Thoracic aorta (tissue), 2 donors: Measurements from ENCODE around the gene CRTAC1. TPM values are rescaled to one million over a fixed set of nuclear protein-coding genes. Genes with fewer than 3 reads are reported as not detected.
"Not testable (repeated sequence)": the region's sequence is repeated elsewhere in the genome, so short reads cannot be mapped to it uniquely, and the experiment has no call there.

Experiments used
- ATAC-seq: fragments of 150-250 bp; one replicate; pipeline ENCODE4 v1.8.0; 2017; ENCODE audit warnings: low read depth; ENCODE audit not compliant: insufficient number of reproducible peaks, low FRiP score
- DNase-seq: peaks from one replicate; pipeline ENCODE4 v3.0.0-alpha.2; 2020; ENCODE audit warnings: low spot score
- H3K27ac ChIP-seq, 2 donors: fragments of 200-600 bp; sonication (generic); 1 replicate in 1 of 2; 2 replicates in 1 of 2; pipeline ENCODE4 v1.5.1; 2016; ENCODE audit warnings: mild to moderate bottlenecking in 2 of 2, moderate library complexity in 2 of 2
- H3K27me3 ChIP-seq: fragments of 200-600 bp; sonication (generic); replicated peaks from 2 replicates; pipeline ENCODE4 v1.6.0; 2016; ENCODE audit warnings: mild to moderate bottlenecking; ENCODE audit not compliant: insufficient read depth
- H3K36me3 ChIP-seq: fragments of 200-600 bp; sonication (generic); one replicate; pipeline ENCODE4 v1.5.1; 2016
- H3K4me1 ChIP-seq, 2 donors: fragments of 200-600 bp; sonication (generic); 1 replicate in 1 of 2; 2 replicates in 1 of 2; pipeline versions ENCODE4 v1.5.1 to v1.6.0; 2016; ENCODE audit warnings: low read depth in 2 of 2, mild to moderate bottlenecking in 1 of 2; ENCODE audit not compliant: control insufficient read depth in 1 of 2
- H3K4me3 ChIP-seq: fragments of 200-600 bp; sonication (generic); 2 replicates; pipeline ENCODE4 v1.5.1; 2016; ENCODE audit warnings: mild to moderate bottlenecking
- H3K9me3 ChIP-seq: fragments of 200-600 bp; sonication (generic); 2 replicates; pipeline ENCODE4 v1.5.1; 2016
- CTCF ChIP-seq: fragments of 200-600 bp; sonication (generic); IDR thresholded peaks from one replicate; pipeline ENCODE4 v1.5.1; 2019; ENCODE audit warnings: antibody characterized with exemption
- total RNA-seq, 2 donors: library from RNA; depleted of rRNA; stranded (reverse); fragments of >200 nt; gene quantifications; one replicate each; pipeline versions ENCODE4 v1.1.0 to v1.2.3, GENCODE V29; 2016

CRTAC1 gene
- total RNA-seq, 2 donors from 2014 or later: 4.3 to 5.2 TPM

GRCh38 chr10:97843281-97843671, 187.1 kb downstream of the CRTAC1 start:
- Histone ChIP-seq H3K9me3 (no peaks in the 10 kb centered on the region), H3K36me3 (no peaks in the 10 kb centered on the region), H3K4me3 (no peak overlapping the region), H3K4me1 (peaks cover 10 to 11% of the 10 kb centered on the region in 2 donors), H3K27me3 (peaks cover under 1% of the 10 kb centered on the region), H3K27ac (no peak overlapping the region)
- TF ChIP-seq CTCF: no peak
- ATAC-seq (no peak), DNase-seq (no peak)

GRCh38 chr10:97842656-97843280, 187.7 kb downstream of the CRTAC1 start:
- Histone ChIP-seq H3K27ac (no peak overlapping the region), H3K4me3 (no peak overlapping the region), H3K9me3 (no peaks in the 10 kb centered on the region), H3K4me1 (peaks cover 10 to 11% of the 10 kb centered on the region in 2 donors), H3K27me3 (peaks cover 4% of the 10 kb centered on the region), H3K36me3 (no peaks in the 10 kb centered on the region)
- ATAC-seq: no peak
- no peak for DNase-seq
- no peak for TF ChIP-seq CTCF

GRCh38 chr10:97842114-97842513, 188.3 kb downstream of the CRTAC1 start:
- H3K4me3 ChIP-seq, H3K9me3 ChIP-seq, ATAC-seq, H3K27ac ChIP-seq, DNase-seq, H3K27me3 ChIP-seq, H3K36me3 ChIP-seq: not testable (repeated sequence)
- peaks cover 10 to 11% of the 10 kb centered on the region in 2 donors for H3K4me1 ChIP-seq

GRCh38 chr10:97841166-97841565, 189.3 kb downstream of the CRTAC1 start:
- H3K4me3 ChIP-seq, H3K27me3 ChIP-seq, H3K9me3 ChIP-seq, DNase-seq, H3K36me3 ChIP-seq, ATAC-seq, H3K27ac ChIP-seq: not testable (repeated sequence)
- H3K4me1 ChIP-seq: peaks cover 10 to 11% of the 10 kb centered on the region in 2 donors

- H3K27me3 ChIP-seq: peaks cover 4% of the 10 kb centered on the region
- DNase-seq (no peak), ATAC-seq (no peak)
- H3K27ac ChIP-seq: no peak overlapping the region
- H3K4me1 ChIP-seq: peaks cover 10 to 11% of the 10 kb centered on the region in 2 donors
- H3K9me3 ChIP-seq: no peaks in the 10 kb centered on the region
- H3K4me3 ChIP-seq: no peak overlapping the region
- no peak for TF ChIP-seq CTCF
- no peaks in the 10 kb centered on the region for H3K36me3 ChIP-seq
Measured at GRCh38 chr10:97838091-97838490, 192.3 kb downstream of the CRTAC1 start.

- DNase-seq (no peak), ATAC-seq (no peak)
- TF ChIP-seq CTCF: no peak
- no peaks in the 10 kb centered on the region for H3K36me3 ChIP-seq
- peaks cover 10 to 11% of the 10 kb centered on the region in 2 donors for H3K4me1 ChIP-seq
- no peak overlapping the region for H3K27ac ChIP-seq
- H3K4me3 ChIP-seq: no peak overlapping the region
- H3K27me3 ChIP-seq: peaks cover 4% of the 10 kb centered on the region
- no peaks in the 10 kb centered on the region for H3K9me3 ChIP-seq
Measured at GRCh38 chr10:97836446-97836845, 194.0 kb downstream of the CRTAC1 start.
